ENCODE results near the gene SLC11A1. TPM values are rescaled to one million over a fixed set of nuclear protein-coding genes. Genes with fewer than 3 reads are reported as not detected.

Gene SLC11A1
- total and polyA plus RNA-seq, 3 donors from 2014 or later: 2.8 to 32.3 (median 12.7) TPM

- DNase-seq: no peak
- Histone ChIP-seq H3K4me3 (no peak overlapping the region), H3K27me3 (no peaks in the 10 kb centered on the region), H3K36me3 (ENCODE audit: low read depth, missing control alignments) (no peaks in the 10 kb centered on the region), H3K9me3 (no peaks in the 10 kb centered on the region), H3K27ac (peak overlapping the region in 1 of 2 donors; percentile 90), H3K4me1 (peaks cover 27% of the 10 kb centered on the region)
- intact Hi-C loops (cut with DNase I; ENCODE audit: low total_unique reads): loop anchor here (10.0 kb wide), 1 partner anchor 147 kb away; no protein-coding TSS in a partner anchor
- no peak for TF ChIP-seq POLR2A (IDR thresholded peaks at IDR 0.05)
- TF ChIP-seq CTCF (IDR thresholded peaks at IDR 0.05): no peak
- WGBS, 2 donors: 36 to 56% methylated on average over 8 of the region's 8 CpGs
These were observed 25.6 kb downstream of the SLC11A1 start for GRCh38 chr2:218407717-218408116.

- intact Hi-C loops (cut with DNase I; ENCODE audit: low total_unique reads): no loop called here
- Histone ChIP-seq H3K4me1 (no peaks in the 10 kb centered on the region), H3K9me3 (no peaks in the 10 kb centered on the region), H3K27ac (no peak overlapping the region), H3K36me3 (ENCODE audit: low read depth, missing control alignments) (no peaks in the 10 kb centered on the region), H3K4me3 (no peak overlapping the region), H3K27me3 (no peaks in the 10 kb centered on the region)
- TF ChIP-seq CTCF (IDR thresholded peaks at IDR 0.05) (no peak), POLR2A (IDR thresholded peaks at IDR 0.05) (no peak)
- DNase-seq: no peak
- WGBS, 2 donors: 90 to 92% methylated on average over 4 to 5 of the region's 5 CpGs
These were observed 36.2 kb downstream of the SLC11A1 start for GRCh38 chr2:218418321-218418716.

GRCh38 chr2:218418717-218419458, 36.8 kb downstream of the SLC11A1 start, which contains the start of gene VIL1:
Gene VIL1, plus strand, starts transcription at chr2:218419123. Its CDS starts 4,656 bp downstream, at chr2:218423779.
- intact Hi-C loops (cut with DNase I; ENCODE audit: low total_unique reads): no loop called here
- Histone ChIP-seq H3K27ac (no peak within 1 kb of the TSS), H3K4me3 (no peak within 1 kb of the TSS), H3K4me1 (no peaks in the 10 kb centered on the region), H3K36me3 (ENCODE audit: low read depth, missing control alignments) (no peaks in the 10 kb centered on the region), H3K27me3 (no peaks in the 10 kb centered on the region), H3K9me3 (no peaks in the 10 kb centered on the region)
- DNase-seq: no peak
- WGBS, 2 donors: 92 to 100% methylated on average over 6 to 9 of the region's 9 CpGs
- TF ChIP-seq CTCF (IDR thresholded peaks at IDR 0.05) (no peak), POLR2A (IDR thresholded peaks at IDR 0.05) (no peak)

GRCh38 chr2:218419630-218420216, 37.6 kb downstream of the SLC11A1 start:
- no peaks in the 10 kb centered on the region for H3K4me1 ChIP-seq
- TF ChIP-seq CTCF (IDR thresholded peaks at IDR 0.05) (no peak), POLR2A (IDR thresholded peaks at IDR 0.05) (no peak)
- intact Hi-C loops (cut with DNase I; ENCODE audit: low total_unique reads): no loop called here
- 82 to 86% methylated on average over 4 to 7 of the region's 7 CpGs for WGBS, 2 donors
- H3K27ac ChIP-seq: no peak overlapping the region
- H3K9me3 ChIP-seq: no peaks in the 10 kb centered on the region
- no peak overlapping the region for H3K4me3 ChIP-seq
- H3K36me3 ChIP-seq (ENCODE audit: low read depth, missing control alignments): no peaks in the 10 kb centered on the region
- DNase-seq: no peak
- H3K27me3 ChIP-seq: no peaks in the 10 kb centered on the region
